Glomerular visceral epithelial cell (primary cell): Measurements from ENCODE around the gene GIPC3.
"Not testable (repeated sequence)": the region's sequence is repeated elsewhere in the genome, so short reads cannot be mapped to it uniquely, and the experiment has no call there.

Experiments
- DNase-seq: peaks from one replicate; pipeline ENCODE4 v3.0.0-alpha.2; 2016; ENCODE audit errors: extremely low spot score

The GIPC3 gene

GRCh38 chr19:3618811-3619630 lies 33.7 kb downstream of the GIPC3 start:
- no peak for DNase-seq

- no peak for DNase-seq
Observed at GRCh38 chr19:3619631-3620012, 34.3 kb downstream of the GIPC3 start.

- no peak for DNase-seq
Observed at GRCh38 chr19:3620145-3620816, 35.0 kb downstream of the GIPC3 start.

GRCh38 chr19:3620817-3621547 lies 35.7 kb downstream of the GIPC3 start:
- DNase-seq: no peak

GRCh38 chr19:3621689-3622088 lies 36.4 kb downstream of the GIPC3 start:
- no peak for DNase-seq

DNA sequence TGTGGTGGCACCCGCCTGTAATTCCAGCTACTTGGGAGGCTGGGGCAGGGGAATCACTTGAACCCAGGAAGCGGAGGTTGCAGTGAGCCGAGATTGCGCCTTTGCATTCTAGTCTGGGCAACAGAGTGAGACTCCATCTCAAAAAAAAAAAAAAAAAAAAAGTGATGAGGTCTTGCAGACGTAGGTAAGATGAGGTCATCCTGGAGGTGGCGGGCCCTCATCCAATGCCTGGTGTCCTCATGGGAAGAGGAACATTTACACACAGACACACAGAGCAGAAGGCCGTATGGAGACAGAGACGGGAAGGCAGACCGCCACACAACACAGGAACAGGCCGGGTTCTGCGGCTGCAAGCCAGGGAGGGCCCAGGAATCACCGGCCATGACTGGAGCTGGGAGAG lies 36.9 kb downstream of the GIPC3 start:
- DNase-seq: no peak

GRCh38 chr19:3623716-3624115 lies 38.4 kb downstream of the GIPC3 start:
- no peak for DNase-seq

DNA sequence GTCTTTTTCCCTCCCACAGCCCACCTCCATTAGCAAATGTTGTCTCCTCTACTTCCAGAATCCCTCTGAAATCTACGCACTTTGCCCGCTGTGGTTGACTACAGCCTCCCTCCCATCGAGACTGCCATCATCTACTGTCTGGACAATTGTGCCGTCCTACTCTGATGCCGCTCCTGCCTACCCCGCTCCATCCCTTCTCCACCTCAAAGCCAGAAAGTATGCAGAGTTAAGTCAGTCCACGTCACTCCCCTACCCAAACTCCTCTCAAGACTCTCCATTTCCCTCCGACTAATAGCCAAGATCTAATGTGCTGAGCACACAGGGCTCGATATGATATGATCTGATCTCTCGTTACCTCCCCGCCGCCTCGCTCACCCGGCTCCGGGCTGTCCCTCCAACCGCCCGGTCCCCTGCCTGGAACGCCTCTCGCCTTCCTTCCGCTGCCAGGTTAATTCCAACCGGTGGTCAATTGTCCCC lies 40.8 kb downstream of the GIPC3 start:
- no peak for DNase-seq

DNA sequence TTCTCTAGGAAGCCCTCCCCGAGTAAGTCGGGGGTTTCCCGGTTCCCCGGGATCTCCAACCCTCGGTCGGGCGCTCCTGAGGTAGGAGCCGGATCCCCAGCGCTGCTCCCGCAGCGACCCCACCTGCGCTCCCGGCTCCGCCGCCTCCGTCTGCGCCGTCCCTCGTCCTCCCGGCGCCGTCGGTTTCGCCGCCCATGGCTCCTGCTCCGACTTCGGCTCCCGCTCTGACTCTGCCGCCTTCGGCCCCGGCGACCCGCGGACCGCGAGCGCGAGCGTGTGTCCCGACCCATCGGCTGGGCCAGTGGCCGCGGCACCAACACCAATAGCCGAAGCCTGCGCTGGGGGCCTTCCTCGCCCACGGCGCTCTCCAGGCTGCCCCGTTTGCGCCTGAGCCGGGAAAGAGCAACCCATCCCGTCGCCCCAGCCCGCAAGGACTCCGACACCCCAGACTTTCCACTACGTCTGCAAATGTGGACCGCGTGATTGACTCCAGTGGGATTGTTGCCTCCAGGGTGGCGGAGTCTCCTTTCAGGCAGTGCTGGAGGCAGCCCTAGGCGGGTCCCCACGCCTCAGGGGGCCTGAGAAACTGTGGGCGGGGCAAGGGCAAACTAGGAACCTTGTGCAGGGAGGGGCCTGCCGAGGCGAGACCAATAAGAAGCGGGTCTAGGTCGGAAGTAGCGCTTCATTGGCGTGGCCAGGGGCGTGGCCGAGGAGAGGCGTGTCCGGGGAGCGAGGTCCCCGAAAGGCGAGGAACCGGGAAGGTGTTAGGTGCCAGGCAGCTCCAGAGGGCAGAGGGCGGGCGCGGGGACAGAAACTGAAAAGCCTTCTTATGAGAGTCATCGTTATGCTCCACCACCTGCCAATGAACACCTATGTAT lies 41.4 kb downstream of the GIPC3 start, which contains the start of gene CACTIN:
Gene CACTIN, minus strand, starts transcription at position 318 of the 878 bp plus-strand sequence. Its CDS starts 28 bp downstream, at position 290.
- DNase-seq: peak; percentile 99

GRCh38 chr19:3627351-3627723 lies 42.1 kb downstream of the GIPC3 start:
- no peak for DNase-seq

DNA sequence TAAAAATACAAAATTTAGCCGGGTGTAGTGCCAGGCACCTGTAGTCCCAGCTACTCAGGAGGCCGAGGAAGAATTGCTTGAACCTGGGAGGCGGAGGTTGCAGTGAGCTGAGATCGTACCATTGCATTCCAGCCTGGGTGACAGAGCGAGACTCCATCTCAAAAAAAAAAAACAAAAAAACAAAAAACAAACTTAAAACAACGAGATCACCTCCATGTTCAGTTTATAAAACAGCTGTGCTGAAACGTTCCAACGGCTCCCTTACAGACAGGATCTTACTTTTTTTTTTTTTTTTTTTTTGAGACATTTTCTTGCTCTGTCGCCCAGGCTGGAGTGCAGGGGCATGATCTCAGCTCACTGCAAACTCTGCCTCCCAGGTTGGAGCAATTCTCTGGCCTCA lies 43.5 kb downstream of the GIPC3 start:
- not testable (repeated sequence) for DNase-seq

DNA sequence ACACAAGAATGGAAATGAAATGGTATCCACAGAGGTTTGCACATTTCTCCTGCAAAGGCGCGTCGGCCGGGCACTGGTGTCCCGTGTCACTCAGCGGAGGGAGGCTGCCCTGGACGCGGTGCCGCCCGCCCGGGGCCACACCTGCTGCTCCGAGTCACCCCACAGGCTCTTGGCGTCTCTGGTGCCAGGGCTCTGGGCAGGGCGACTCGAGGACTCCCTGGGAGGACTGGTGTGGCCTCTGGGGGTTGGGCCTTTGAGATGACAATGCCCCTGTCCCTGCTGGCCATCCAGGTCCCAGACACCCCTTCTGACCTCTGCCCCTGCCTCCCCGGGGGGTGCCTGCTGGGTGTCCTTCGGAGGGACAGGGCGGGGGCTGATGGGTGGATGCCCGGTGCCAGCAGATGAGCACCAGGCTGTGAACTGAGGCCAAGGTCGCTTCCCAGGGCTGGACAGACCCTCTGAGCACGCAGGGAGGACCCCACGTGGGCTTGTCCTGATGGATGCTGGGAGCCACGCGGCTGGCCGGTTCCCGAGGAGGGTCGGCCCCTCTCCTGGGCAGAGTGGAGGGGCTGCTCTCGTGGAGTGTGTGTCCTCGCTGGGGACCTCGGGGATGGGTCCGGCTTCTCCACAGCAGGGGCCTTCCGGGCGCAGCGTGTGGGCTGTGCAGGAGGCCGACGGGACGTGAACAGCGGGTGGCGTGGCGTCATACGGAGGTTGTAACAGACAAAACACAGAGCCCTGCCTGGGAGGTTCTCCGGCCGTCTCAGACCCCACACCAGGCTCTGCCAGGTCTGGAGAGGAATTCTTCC lies 46.0 kb downstream of the GIPC3 start:
- no peak for DNase-seq

DNA sequence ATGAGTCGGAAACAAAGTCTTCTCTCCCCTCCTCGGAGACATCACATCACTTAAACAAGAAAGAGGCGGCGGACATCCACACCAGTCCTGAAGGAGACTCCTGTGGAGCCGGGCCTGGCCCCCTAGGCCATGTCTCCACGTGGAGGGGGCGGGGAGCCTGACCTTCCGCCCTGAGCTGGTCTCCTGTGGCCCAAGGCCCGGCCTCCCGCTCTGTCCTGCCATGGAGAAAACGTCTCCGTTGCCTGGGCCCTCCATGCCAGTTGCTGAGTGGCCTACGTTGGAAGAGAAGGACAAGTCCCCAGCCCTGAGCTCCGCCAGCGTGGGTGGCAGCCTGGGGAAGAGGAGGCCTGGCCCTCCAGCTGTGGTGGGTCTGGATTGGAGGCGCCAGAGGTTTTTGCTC lies 46.8 kb downstream of the GIPC3 start:
- no peak for DNase-seq

DNA sequence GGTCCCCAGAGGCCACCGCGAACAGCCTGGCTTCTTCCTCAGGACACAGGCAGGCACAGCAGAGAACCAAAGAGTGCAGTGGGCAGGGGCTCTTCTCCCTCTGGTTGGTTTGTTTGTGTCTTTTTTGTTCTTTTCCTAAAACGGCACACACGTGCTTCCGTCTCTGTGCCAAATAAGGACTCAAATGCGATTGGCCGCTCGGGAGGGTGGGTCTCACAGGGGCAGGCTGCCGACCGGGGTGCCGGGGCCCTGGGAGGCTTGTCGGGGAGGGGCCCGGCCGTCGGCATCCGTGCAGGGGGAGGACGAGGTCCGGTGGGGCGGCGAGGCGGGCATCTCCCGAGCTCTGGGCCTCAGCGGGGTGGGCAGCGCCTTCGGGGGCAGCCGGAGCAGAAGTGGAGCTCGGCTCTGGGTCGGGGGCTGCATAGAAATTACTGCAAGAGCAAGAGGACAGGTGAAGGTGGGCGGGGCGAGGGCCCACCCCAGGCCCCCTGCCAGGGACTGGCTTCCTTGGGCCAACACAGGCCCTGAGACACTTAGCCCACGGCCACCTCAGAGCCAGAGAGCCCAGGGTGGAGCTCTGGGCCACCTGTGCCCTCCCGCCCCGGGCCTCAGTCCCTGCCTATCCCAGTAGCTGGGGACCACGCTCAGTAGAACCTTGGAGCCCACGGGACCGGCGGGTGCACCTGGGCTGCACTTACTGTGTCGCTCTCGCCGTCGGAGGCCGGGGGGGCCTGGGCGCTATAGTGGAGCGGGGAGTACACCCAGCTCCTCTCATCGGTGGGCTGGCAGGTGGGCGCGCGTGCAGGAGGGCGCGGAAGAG lies 47.7 kb downstream of the GIPC3 start:
- DNase-seq: no peak

DNA sequence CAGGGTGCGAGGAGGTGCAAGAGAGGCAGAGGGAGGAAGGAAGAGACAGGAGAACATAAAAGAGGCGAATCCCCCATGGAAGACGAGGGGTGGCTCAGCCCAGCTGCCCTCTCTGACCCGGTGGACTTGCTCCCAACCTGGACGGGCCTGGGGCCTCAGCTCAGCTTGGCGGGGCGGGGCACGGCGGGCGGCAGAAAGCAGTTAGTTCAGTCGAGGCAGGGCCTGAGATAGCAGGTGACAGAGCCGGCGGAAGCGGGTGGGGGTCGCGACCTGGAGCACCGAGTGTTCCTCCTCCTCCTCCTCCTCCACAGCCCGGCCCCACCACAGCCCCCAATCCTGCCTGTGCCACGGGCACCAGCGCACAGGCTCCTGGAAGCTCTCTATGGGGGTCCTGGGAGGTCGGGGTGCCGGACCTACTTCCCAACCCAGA lies 48.3 kb downstream of the GIPC3 start:
- DNase-seq: no peak

GRCh38 chr19:3634496-3635045 lies 49.3 kb downstream of the GIPC3 start:
- no peak for DNase-seq

- no peak for DNase-seq
Observed at GRCh38 chr19:3636506-3636905, 51.2 kb downstream of the GIPC3 start.

GRCh38 chr19:3636962-3637361 lies 51.7 kb downstream of the GIPC3 start:
- DNase-seq: no peak

DNA sequence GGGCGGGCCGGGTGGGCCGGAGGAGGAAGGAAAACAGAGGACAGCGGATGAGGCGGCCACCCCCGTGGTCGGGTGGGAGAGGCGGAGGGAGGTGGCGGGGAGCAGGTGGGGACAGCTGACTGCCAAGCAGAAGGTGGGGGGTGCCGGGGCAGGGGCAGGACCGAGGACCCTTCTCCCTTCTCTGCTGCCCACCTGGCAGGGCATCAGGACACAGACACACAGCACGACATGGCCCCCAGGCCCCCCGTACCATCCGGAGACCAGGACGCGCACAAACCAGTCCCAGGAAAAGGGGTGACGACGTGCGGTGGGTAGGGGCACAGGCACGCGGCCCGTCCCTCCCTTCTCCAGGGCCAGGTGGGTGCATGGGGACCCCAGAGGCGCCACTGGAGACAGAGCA lies 52.3 kb downstream of the GIPC3 start:
- no peak for DNase-seq
